ENCODE data around the gene NPDC1. TPM values are rescaled to one million over a fixed set of nuclear protein-coding genes. Genes with fewer than 3 reads are reported as not detected.

Gene NPDC1
- polyA plus RNA-seq, 2 of the 4 experiments (the other 2 are of a cell fraction), result 12.7 to 40.6 TPM

GRCh38 chr9:137011156-137011555 is 34.8 kb downstream of the NPDC1 start:
- Histone ChIP-seq H3K27ac (no peak overlapping the region), H3K9me3 (no peaks in the 10 kb centered on the region), H3K4me2 (no peak overlapping the region), H3K4me1 (peaks cover 5% of the 10 kb centered on the region; the same call in 2 of the 3 replicates), H3K4me3 (no peak overlapping the region)
- ChIA-PET CTCF (interaction anchor here (0.6 to 3.3 kb wide), 5 partner anchors 11 to 434 kb away, joined by 3 to 13 read pairs (median 5); no protein-coding TSS in a partner anchor), POLR2A (interaction anchor here (0.6 kb wide), 1 partner anchor 648 kb away, joined by 3 read pairs; no protein-coding TSS in a partner anchor)
- WGBS (ENCODE audit: missing lambda C conversion rate), result 93% methylated on average over 22 of the region's 24 CpGs
- no peak for FAIRE-seq
- ATAC-seq, result no peak
- no peak for TF ChIP-seq ZFP36 (IDR thresholded peaks at IDR 0.05; ENCODE audit: borderline replicate concordance, partially characterized antibody)
- TF ChIP-seq JUNB (IDR thresholded peaks at IDR 0.05), result no peak
- no peak for TF ChIP-seq RARB (CRISPR knock-in tag; IDR thresholded peaks at IDR 0.05)
- no peak for TF ChIP-seq HEYL (CRISPR knock-in tag; IDR thresholded peaks at IDR 0.05)
- no peak for TF ChIP-seq SMC3 (IDR thresholded peaks at IDR 0.05)
- TF ChIP-seq EHF (CRISPR knock-in tag; IDR thresholded peaks at IDR 0.05), result no peak
- no peak for TF ChIP-seq KDM5A (IDR thresholded peaks at IDR 0.05)
- TF ChIP-seq NPAS2 (CRISPR knock-in tag; IDR thresholded peaks at IDR 0.05; ENCODE audit: borderline replicate concordance), result no peak
- no peak for TF ChIP-seq FOSL2 (IDR thresholded peaks at IDR 0.05)
- TF ChIP-seq FOSL2 (CRISPR knock-in tag; IDR thresholded peaks at IDR 0.05), result no peak
- TF ChIP-seq RFX5 (IDR thresholded peaks at IDR 0.05), result no peak
- no peak for TF ChIP-seq BHLHE40 (IDR thresholded peaks at IDR 0.05; ENCODE audit: low read depth, low read length)
- no peak for TF ChIP-seq JUN (IDR thresholded peaks at IDR 0.05)
- TF ChIP-seq, protein P1, sequence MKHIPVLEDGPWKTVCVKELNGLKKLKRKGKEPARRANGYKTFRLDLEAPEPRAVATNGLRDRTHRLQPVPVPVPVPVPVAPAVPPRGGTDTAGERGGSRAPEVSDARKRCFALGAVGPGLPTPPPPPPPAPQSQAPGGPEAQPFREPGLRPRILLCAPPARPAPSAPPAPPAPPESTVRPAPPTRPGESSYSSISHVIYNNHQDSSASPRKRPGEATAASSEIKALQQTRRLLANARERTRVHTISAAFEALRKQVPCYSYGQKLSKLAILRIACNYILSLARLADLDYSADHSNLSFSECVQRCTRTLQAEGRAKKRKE (CRISPR knock-in tag; IDR thresholded peaks at IDR 0.05; ENCODE audit: low read depth), result no peak
- TF ChIP-seq, protein P2, sequence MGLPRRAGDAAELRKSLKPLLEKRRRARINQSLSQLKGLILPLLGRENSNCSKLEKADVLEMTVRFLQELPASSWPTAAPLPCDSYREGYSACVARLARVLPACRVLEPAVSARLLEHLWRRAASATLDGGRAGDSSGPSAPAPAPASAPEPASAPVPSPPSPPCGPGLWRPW (IDR thresholded peaks at IDR 0.05), result no peak
- no peak for TF ChIP-seq MAZ (IDR thresholded peaks at IDR 0.05; ENCODE audit: borderline replicate concordance, low read depth, low read length)
- TF ChIP-seq FOXS1 (CRISPR knock-in tag; IDR thresholded peaks at IDR 0.05), result no peak
- no peak for DNase-seq (ENCODE audit: low read depth in 1 of 2, low spot score in 1 of 2)

DNA sequence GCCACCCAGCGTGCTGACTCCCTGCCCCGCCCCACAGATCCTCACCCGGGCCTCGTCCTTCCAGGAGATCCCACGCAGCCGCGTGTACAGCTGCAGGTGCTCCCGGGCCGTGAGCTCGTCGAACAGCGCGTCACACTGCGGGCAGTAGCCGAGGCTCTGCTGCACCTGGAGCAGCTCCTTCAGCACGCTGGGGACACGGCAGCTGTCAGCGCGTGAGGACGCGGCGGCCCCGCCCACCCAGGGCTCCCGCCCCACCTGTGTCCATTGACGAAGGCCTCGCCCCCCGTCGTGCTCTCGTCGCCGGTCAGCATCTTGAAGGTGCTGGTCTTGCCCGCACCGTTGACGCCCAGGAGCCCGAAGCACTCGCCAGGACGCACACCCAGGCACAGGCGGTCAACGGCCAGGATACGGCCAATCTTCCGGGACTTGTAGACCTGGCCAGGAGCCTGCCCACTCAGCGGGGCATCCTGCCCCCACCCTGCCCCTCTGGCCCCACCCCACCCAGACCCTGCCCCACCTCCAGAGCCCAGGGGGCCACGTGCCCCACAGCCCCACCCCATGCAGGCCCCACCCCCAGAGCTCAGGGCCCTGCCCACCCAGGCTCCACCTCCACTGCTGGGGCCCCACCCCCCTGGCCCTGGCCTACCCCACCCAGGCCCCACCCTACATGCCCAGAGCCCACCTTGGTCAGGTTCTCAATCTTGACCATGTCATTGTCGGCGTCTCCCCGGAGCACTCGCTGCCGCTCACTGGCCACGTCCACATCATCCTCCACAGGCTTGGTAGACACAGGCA is 35.8 kb downstream of the NPDC1 start:
- H3K4me1 ChIP-seq, result peaks cover 5% of the 10 kb centered on the region; the same call in 2 of the 3 replicates
- H3K4me2 ChIP-seq, result no peak overlapping the region
- ChIA-PET POLR2A (no interaction called here), CTCF (interaction anchor here (1.0 to 2.9 kb wide), 4 partner anchors 15 to 25 kb away, joined by 4 to 13 read pairs (median 4); no protein-coding TSS in a partner anchor)
- H3K4me3 ChIP-seq, result no peak overlapping the region
- H3K9me3 ChIP-seq, result no peaks in the 10 kb centered on the region
- no peak for TF ChIP-seq ZNF302 (CRISPR knock-in tag; IDR thresholded peaks at IDR 0.05)
- no peak for TF ChIP-seq RARB (CRISPR knock-in tag; IDR thresholded peaks at IDR 0.05)
- H3K27ac ChIP-seq, result no peak overlapping the region
- WGBS (ENCODE audit: missing lambda C conversion rate), result 94% methylated on average over 32 of the region's 49 CpGs
- DNase-seq (ENCODE audit: low read depth in 1 of 2, low spot score in 1 of 2) (no peak), FAIRE-seq (no peak), ATAC-seq (no peak)

DNA sequence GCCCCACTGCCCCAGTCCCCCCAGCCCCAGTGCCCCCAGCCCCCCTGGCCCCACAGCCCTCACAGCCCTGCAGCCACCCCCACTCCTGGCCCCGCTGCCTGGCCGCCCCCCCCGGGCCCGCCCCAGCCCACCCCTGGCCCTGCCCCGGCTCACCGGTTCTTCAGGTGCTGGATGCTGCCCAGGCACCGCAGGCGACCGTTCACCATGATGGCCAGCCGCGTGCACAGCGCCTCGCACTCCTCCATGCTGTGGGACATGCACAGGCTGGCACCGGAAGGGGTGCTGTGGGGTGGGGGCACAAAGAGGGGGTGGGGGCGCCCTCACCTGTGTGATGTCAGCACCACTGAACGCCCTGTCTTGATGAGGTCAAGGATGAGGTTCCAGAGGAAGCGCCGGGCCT is 36.8 kb downstream of the NPDC1 start:
- H3K4me1 ChIP-seq, result peaks cover 5% of the 10 kb centered on the region; the same call in 2 of the 3 replicates
- ChIA-PET CTCF (interaction anchor here (1.0 to 2.9 kb wide), 3 partner anchors 18 to 26 kb away, joined by 4 to 13 read pairs (median 4); no protein-coding TSS in a partner anchor), POLR2A (interaction anchor here (0.6 kb wide), 1 partner anchor 17 kb away, joined by 3 read pairs; the partner anchor contains the start of gene PAXX)
- DNase-seq (ENCODE audit: low read depth in 1 of 2, low spot score in 1 of 2) (no peak), FAIRE-seq (no peak), ATAC-seq (no peak)
- H3K27ac ChIP-seq, result no peak overlapping the region
- H3K9me3 ChIP-seq, result no peaks in the 10 kb centered on the region
- TF ChIP-seq BCL3 (IDR thresholded peaks at IDR 0.05) (no peak), MYC (IDR thresholded peaks at IDR 0.05; ENCODE audit: borderline replicate concordance, low read length) (no peak), HOXA7 (CRISPR knock-in tag; IDR thresholded peaks at IDR 0.05) (no peak), MAX (IDR thresholded peaks at IDR 0.05) (no peak), HOXB13 (CRISPR knock-in tag; IDR thresholded peaks at IDR 0.05; ENCODE audit: low read depth) (no peak), ZNF302 (CRISPR knock-in tag; IDR thresholded peaks at IDR 0.05) (no peak), RNF2 (IDR thresholded peaks at IDR 0.05; ENCODE audit: borderline replicate concordance, low read depth) (no peak)
- WGBS (ENCODE audit: missing lambda C conversion rate), result 90% methylated on average over 9 of the region's 18 CpGs
- no peak overlapping the region for H3K4me2 ChIP-seq
- H3K4me3 ChIP-seq, result no peak overlapping the region
